HG03571 (cell line): Measurements from ENCODE around the gene TRIM17.

ENCODE experiments used
- ATAC-seq: cut with Tn5 transposase; IDR thresholded peaks from one replicate; pipeline ENCODE4 v1.9.1; 2021; ENCODE audit not compliant: unreplicated experiment

The TRIM17 gene

DNA sequence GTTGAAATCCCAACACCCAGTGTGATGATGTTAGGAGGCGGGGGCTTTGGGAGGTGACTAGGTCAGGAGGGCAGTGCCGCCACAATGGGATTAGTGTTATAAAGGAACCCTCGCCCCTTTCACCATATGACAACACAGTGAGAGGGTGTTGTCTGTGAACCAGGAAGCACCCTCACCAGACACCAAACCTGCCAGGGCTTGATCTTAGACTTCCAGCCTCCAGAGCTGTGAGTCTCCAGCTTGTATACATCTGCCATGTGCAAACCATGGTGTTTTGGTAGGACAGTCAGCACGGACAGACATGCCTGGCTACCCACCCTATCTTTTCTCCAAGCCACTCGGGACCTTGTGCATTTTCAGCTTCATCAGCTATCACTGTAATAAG is 14.0 kb downstream of the TRIM17 start:
- no peak for ATAC-seq

GRCh38 chr1:228401782-228402640 is 14.7 kb downstream of the TRIM17 start:
- no peak for ATAC-seq

GRCh38 chr1:228400692-228401454 is 15.8 kb downstream of the TRIM17 start:
- ATAC-seq = no peak

- ATAC-seq = no peak
Observed at GRCh38 chr1:228400237-228400651, 16.4 kb downstream of the TRIM17 start.

DNA sequence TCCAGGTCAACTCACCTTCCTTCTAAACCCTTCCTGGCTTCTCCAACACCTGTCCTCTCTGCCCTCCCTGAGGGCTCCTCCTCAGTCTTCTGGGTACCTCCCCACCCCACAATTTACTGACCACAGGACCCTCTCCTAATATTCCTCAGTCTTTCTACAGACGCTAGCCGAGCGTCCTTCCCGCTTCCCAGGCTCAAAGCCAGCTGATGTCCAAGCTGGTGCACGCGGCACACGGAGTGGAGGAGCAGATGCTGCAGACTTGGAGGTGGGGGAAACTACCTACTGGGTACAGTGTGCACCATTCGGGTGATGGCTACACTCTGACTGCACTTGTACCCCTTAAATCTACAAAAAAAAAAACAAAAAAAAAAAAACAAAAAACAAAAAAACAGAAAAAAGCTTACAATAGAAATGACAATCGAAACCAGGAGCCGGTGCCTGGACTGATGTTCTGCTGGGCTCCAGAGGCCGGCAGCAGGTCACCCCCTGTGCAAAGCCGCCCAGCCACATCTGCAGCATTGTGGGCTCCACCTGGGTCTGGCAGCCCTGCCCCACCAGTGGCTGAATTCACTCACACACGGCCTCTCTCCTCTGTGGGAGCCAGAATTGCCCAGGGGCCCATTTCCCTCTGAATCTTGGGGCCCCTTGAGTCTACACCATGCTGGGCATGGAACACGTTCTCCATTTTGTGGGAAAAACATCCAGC is 17.0 kb downstream of the TRIM17 start:
- no peak for ATAC-seq

GRCh38 chr1:228398741-228399461 is 17.8 kb downstream of the TRIM17 start:
- ATAC-seq = no peak

DNA sequence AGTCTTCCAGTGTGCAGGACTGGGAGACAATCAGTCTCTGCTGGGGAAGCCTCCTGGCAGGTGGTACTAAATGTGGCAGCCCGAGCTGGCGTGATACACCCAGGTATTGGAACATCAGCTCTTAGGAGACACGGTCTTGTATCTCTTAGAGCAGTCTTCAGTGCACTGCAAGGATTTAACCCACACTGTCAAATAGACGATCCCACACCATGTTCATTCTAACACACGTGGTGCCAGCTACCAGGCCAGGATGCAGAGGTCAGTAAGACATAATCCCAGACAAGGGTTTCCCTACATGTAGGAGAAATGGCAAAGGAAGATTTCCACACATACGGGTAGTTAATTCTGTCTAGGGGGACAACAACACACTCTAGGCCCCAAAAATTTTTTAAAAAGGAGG is 18.7 kb downstream of the TRIM17 start:
- ATAC-seq = no peak

DNA sequence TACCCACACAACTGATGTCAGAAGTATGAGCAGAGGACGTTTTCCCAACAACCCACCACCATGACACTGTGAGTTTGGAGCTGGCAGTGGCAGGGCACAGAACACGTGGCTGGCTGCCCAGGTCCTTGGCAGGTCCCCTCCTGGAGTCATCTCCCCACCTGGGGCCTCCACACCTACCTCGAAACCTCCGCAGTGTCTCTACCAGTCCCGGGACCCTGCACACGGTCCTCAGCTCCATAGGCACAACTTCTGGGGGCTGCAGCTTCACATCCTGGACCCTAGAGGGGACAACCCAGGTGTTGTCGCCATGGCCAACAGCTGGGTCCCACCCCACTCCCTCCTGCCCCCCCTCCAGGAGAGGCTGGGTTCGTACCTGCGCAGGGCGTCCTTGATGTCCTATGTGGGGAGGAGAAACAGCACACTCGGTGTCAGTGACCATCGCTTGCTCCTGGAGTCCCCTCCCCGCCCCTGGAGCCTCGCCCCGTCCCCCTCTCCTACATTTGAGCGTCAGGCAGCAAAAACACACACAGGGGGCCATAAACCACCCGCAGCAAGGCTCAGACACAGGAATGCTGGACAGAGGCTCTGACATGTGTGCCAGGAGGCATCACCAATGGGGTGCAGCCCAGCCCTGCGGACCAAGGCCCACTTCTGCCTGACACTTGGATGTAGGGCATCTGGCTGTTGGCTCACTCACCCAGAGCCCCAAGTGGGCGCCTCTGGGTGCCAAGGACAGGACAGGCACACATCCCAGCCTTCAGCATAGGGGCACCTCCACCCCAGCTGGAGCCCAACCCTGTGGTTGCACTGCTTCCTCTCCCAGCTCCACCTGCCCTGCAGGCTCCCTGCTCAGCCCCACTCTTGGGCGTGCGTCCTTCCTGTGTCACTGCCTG is 19.6 kb downstream of the TRIM17 start:
- no peak for ATAC-seq

DNA sequence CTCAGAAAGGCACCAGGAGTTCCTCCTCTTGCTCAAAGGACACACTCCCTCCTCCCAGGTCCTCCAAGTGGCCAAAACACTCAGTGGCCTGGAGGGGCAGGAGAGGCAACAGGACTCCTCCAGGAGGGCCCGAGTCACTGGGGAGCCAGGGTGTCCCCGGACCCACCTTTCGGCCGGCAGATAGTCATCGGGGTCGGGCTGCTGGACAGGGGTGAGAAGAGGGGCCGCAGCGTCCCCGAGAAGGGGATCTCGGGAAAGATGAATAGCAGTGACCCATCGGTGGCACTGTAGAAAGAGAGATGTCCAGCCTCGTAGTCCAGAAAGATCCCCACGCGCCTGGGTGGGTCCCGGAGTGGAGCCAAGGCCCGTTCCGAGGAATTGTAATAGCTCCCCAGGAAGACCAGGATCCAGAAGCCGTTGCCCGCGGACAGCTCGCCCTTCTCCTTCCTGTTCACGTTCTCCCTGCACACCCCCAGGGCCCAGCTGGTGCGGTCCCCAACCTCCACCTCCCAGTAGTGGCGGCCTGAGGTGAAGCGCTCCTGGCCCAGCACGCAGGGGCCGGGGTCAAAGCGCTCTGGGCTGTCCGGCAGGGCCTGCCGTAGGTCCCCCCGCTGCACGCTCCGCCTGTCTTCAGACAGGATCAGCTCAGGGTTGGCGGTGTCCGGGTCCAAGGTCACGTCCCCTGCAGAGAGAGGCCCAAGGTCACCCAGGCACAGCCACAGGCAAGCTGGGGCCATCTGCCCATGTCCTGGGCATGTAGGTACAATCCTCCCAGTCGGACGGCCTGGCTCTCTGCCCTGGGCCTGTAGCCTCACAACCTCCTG is 21.9 kb downstream of the TRIM17 start:
- ATAC-seq = no peak

- no peak for ATAC-seq
Observed at GRCh38 chr1:228393811-228394570, 22.7 kb downstream of the TRIM17 start.

DNA sequence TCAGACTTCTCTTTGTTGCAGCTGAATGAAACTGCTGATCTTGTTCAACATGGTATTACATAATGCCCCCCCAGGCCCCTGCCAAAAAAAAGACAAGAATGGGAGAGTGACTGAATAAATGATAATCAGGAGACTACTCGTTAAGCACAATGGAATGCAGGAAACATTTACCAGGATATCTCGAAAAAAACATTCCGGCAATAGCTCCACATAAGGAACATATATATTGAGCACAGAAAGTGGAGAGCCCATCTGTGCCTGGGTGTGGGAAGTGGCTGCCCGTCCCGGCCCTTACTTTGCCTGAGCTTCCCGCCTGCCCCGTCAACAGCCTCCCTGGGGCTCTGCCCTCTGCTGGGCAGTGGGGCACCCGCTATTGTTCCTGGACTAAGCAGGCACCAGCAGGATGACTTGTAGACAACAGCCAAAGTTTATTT is 23.4 kb downstream of the TRIM17 start:
- ATAC-seq = no peak

- no peak for ATAC-seq
Observed at GRCh38 chr1:228392111-228392936, 24.3 kb downstream of the TRIM17 start.

- ATAC-seq = no peak
Observed at GRCh38 chr1:228391411-228392020, 25.1 kb downstream of the TRIM17 start.

DNA sequence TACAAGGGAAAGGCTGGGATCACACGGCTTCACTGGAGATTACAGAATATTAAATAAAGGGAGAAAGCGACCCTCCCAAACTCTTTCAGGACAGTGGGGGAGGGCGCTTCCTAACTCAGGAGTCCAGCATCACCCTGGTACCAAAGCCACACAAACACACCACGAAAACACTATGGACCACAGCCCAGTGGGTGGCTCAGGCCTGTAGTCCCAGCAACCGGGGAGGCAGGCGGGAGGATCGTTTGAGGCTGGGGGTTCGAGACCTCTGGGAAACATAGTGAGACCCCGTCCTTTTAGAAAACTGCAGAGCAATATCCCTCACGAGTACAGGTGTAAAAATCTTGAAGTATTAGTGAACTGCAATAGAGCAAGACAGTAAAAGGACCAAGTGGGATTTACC is 26.0 kb downstream of the TRIM17 start:
- no peak for ATAC-seq

DNA sequence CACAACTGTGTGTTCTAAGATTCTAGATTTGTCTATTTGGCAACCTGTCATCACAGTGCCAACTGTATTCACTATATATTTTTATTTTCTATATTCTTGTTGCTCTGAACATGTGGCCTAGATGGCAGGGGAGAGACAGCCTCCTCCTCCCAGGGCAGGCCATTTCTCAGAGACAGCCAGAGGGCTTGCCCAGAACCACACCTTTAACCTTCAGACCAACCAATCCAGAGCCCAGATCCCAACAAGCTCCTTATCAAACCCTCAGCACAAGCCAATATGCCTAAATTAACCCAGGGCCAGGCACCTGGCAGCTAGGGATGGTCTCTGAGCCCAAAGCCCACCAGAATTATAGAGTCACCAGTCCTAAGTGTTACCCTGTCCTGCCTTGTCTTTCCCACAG is 29.3 kb downstream of the TRIM17 start:
- ATAC-seq = no peak

- no peak for ATAC-seq
Observed at GRCh38 chr1:228385232-228385631, 31.4 kb downstream of the TRIM17 start.

- ATAC-seq = no peak
Observed at GRCh38 chr1:228383773-228384172, 32.9 kb downstream of the TRIM17 start.
